ENCODE results near the gene RAI2. TPM values are rescaled to one million over a fixed set of nuclear protein-coding genes. Genes with fewer than 3 reads are reported as not detected.

Gene RAI2
- total RNA-seq, 1 donor from 2014 or later: 0.27 TPM

DNA sequence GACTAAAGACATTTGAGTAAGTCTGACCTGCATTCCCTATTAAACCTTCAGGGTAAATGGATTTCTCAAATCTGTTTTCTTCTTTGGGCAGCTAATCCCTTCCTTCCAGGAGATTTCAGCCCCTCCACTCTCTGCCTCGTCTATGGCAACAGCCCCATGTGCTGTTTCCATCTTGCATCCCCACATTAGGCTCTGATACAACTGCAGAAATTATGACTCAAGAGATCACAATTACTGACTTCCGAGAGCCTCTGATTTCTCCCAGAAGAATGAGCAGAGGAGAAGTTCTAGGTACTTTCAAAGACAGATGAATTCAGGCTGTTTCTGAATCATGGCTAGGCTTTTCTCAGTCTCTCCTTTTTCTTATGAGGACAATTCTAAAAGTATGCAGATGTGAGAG is 38.7 kb downstream of the RAI2 start:
- Mint-ChIP-seq H3K4me1 (ENCODE audit: unreplicated experiment) (no peaks in the 10 kb centered on the region), H3K9me3 (ENCODE audit: unreplicated experiment) (peaks cover 12% of the 10 kb centered on the region), H3K27ac (ENCODE audit: unreplicated experiment) (no peak overlapping the region), H3K4me3 (ENCODE audit: unreplicated experiment) (no peak overlapping the region), H3K27me3 (ENCODE audit: unreplicated experiment) (no peaks in the 10 kb centered on the region), H3K36me3 (ENCODE audit: unreplicated experiment) (no peaks in the 10 kb centered on the region)
- TF ChIP-seq, protein P1, sequence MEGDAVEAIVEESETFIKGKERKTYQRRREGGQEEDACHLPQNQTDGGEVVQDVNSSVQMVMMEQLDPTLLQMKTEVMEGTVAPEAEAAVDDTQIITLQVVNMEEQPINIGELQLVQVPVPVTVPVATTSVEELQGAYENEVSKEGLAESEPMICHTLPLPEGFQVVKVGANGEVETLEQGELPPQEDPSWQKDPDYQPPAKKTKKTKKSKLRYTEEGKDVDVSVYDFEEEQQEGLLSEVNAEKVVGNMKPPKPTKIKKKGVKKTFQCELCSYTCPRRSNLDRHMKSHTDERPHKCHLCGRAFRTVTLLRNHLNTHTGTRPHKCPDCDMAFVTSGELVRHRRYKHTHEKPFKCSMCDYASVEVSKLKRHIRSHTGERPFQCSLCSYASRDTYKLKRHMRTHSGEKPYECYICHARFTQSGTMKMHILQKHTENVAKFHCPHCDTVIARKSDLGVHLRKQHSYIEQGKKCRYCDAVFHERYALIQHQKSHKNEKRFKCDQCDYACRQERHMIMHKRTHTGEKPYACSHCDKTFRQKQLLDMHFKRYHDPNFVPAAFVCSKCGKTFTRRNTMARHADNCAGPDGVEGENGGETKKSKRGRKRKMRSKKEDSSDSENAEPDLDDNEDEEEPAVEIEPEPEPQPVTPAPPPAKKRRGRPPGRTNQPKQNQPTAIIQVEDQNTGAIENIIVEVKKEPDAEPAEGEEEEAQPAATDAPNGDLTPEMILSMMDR (IDR thresholded peaks at IDR 0.05): no peak
- DNase-seq (ENCODE audit: extremely low spot score, unreplicated experiment): no peak

DNA sequence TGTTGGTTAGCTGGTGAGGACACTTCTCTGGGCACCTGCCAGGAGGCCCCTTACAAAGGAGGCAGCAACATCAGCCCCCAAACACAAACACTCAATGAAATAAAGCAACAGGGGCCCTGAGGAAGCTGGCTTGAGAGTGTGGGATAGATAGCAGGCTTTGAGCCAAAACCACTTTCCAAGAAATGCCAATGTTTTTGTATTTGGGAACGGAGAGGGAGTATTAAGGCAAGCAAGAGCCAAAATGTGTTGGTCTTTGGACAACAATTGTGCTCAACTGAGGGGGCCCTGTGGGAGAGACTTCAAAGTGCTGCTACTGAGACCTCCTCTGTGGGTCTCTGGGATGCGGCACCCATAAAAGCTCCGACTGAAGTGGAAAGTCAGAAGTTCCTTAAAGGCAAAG is 41.0 kb downstream of the RAI2 start:
- DNase-seq (ENCODE audit: extremely low spot score, unreplicated experiment): no peak
- no peak overlapping the region for H3K4me3 Mint-ChIP-seq (ENCODE audit: unreplicated experiment)
- no peaks in the 10 kb centered on the region for H3K27me3 Mint-ChIP-seq (ENCODE audit: unreplicated experiment)
- H3K9me3 Mint-ChIP-seq (ENCODE audit: unreplicated experiment): no peaks in the 10 kb centered on the region
- no peaks in the 10 kb centered on the region for H3K4me1 Mint-ChIP-seq (ENCODE audit: unreplicated experiment)
- H3K27ac Mint-ChIP-seq (ENCODE audit: unreplicated experiment): no peak overlapping the region
- no peaks in the 10 kb centered on the region for H3K36me3 Mint-ChIP-seq (ENCODE audit: unreplicated experiment)
- TF ChIP-seq, protein P1 (IDR thresholded peaks at IDR 0.05): no peak

DNA sequence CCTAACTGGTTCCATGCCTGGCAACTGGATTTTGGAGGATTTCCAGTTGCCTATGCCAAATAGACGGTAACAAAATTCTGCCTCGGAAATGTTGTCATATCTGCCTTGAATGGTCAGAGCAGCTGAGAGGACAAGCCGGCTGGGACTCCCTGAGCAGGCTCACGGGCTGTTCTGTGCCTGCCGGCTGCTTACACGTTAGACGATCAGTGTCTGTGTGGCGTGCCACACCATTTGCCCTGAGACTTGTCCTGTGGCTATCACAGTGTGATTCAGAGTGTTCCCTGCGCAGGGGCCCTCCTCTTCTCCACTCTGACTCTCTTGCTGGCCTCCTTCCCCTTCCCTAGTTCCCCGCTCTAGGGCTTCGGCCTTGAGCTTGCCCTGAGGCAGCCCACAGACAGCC is 42.4 kb downstream of the RAI2 start:
- TF ChIP-seq, protein P1 (IDR thresholded peaks at IDR 0.05): no peak
- no peak overlapping the region for H3K27ac Mint-ChIP-seq (ENCODE audit: unreplicated experiment)
- H3K4me3 Mint-ChIP-seq (ENCODE audit: unreplicated experiment): no peak overlapping the region
- DNase-seq (ENCODE audit: extremely low spot score, unreplicated experiment): no peak
- H3K9me3 Mint-ChIP-seq (ENCODE audit: unreplicated experiment): no peaks in the 10 kb centered on the region
- peaks cover 6% of the 10 kb centered on the region for H3K4me1 Mint-ChIP-seq (ENCODE audit: unreplicated experiment)
- no peaks in the 10 kb centered on the region for H3K27me3 Mint-ChIP-seq (ENCODE audit: unreplicated experiment)
- no peaks in the 10 kb centered on the region for H3K36me3 Mint-ChIP-seq (ENCODE audit: unreplicated experiment)

DNA sequence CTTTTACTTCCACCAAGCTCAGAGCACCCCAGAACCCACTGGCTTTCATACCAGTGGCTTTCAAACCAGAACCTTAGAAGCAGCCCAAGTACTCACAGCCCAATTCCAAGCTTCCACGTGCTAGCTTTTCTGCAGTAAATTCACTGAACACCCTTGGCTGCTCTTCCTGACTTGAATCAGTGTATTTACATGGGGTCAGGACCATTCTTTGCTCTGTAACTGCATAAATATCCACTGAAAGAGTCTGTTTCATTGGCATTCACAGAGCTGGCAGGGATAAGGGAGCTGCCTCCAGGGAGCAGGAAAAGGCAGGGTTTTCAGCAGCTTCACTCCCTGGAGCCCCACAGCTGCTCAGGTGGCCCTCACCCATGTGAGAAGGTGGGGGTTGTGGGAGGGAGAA is 43.8 kb downstream of the RAI2 start:
- H3K27me3 Mint-ChIP-seq (ENCODE audit: unreplicated experiment): no peaks in the 10 kb centered on the region
- no peak overlapping the region for H3K4me3 Mint-ChIP-seq (ENCODE audit: unreplicated experiment)
- no peak overlapping the region for H3K27ac Mint-ChIP-seq (ENCODE audit: unreplicated experiment)
- H3K9me3 Mint-ChIP-seq (ENCODE audit: unreplicated experiment): no peaks in the 10 kb centered on the region
- TF ChIP-seq, protein P1 (IDR thresholded peaks at IDR 0.05): no peak
- DNase-seq (ENCODE audit: extremely low spot score, unreplicated experiment): no peak
- peaks cover 6% of the 10 kb centered on the region for H3K4me1 Mint-ChIP-seq (ENCODE audit: unreplicated experiment)
- H3K36me3 Mint-ChIP-seq (ENCODE audit: unreplicated experiment): no peaks in the 10 kb centered on the region

DNA sequence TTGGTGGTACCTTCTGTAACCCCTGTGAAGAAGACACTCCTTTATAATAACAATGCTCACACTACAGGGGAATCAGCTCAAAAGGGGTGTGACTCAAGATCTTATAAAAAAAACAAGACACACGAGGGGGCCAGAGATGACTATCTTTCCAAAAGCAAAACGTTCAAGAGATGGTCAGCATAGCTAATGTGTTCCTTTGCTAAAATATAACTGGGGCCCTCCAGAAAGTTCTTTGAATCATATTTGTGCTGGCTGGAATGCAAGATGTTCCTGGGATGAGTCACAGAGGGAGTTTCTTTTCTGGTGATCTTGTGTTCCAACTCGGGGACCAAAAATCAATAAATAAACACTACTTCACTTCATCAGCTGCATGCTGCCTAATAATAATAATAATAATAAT is 46.5 kb downstream of the RAI2 start:
- Mint-ChIP-seq H3K27me3 (ENCODE audit: unreplicated experiment) (no peaks in the 10 kb centered on the region), H3K9me3 (ENCODE audit: unreplicated experiment) (no peaks in the 10 kb centered on the region), H3K27ac (ENCODE audit: unreplicated experiment) (no peak overlapping the region), H3K4me3 (ENCODE audit: unreplicated experiment) (no peak overlapping the region), H3K4me1 (ENCODE audit: unreplicated experiment) (peaks cover 6% of the 10 kb centered on the region), H3K36me3 (ENCODE audit: unreplicated experiment) (no peaks in the 10 kb centered on the region)
- TF ChIP-seq, protein P1 (IDR thresholded peaks at IDR 0.05): no peak
- DNase-seq (ENCODE audit: extremely low spot score, unreplicated experiment): no peak
